Upper lobe of left lung (tissue), 6 donors: ENCODE measurements around the gene IMMP2L. TPM values are rescaled to one million over a fixed set of nuclear protein-coding genes. Genes with fewer than 3 reads are reported as not detected.
A peak's percentile ranks its signal among the peaks of the same experiment; 100 is the strongest.

Source experiments
- ATAC-seq, 2 donors: fragments of 200-7000 bp; cut with Tn5 transposase; one replicate each; pipeline ENCODE4 v1.9.1; 2022; ENCODE audit warnings: mild to moderate bottlenecking in 2 of 2, moderate library complexity in 2 of 2; ENCODE audit not compliant: low FRiP score in 2 of 2
- DNase-seq, 2 donors: peaks; one replicate each; pipeline ENCODE4 v3.0.0-alpha.2; 2019 to 2020
- H3K27ac ChIP-seq, 4 donors: fragments of 200-600 bp; sonication (generic); one replicate each; pipeline ENCODE4 v1.5.1; 2016 to 2019
- H3K27me3 ChIP-seq, 4 donors: fragments of 200-600 bp; sonication (generic); one replicate each; pipeline ENCODE4 v1.5.1; 2017 to 2019
- H3K36me3 ChIP-seq, 4 donors: fragments of 200-600 bp; sonication (generic); one replicate each; pipeline ENCODE4 v1.5.1; 2016 to 2019
- H3K4me1 ChIP-seq, 4 donors: fragments of 200-600 bp; sonication (generic); one replicate each; pipeline ENCODE4 v1.5.1; 2018 to 2019
- H3K4me3 ChIP-seq, 4 donors: fragments of 200-600 bp; sonication (generic); one replicate each; pipeline ENCODE4 v1.5.1; 2017 to 2019; ENCODE audit warnings: mild to moderate bottlenecking in 2 of 4, moderate library complexity in 1 of 4
- H3K9me3 ChIP-seq, 4 donors: fragments of 200-600 bp; sonication (generic); one replicate each; pipeline ENCODE4 v1.5.1; 2018 to 2019
- EP300 ChIP-seq, 4 donors: sonication (generic); formaldehyde crosslinking; IDR thresholded peaks; one replicate each; pipeline ENCODE4 v1.5.1; 2017; ENCODE audit warnings: antibody characterized with exemption in 4 of 4, control low read depth in 2 of 4
- POLR2A ChIP-seq, 4 donors: fragments of 450-650 bp; IDR thresholded peaks; one replicate each; pipeline ENCODE4 v1.5.1; 2016 to 2017; ENCODE audit warnings: antibody characterized with exemption in 4 of 4, mild to moderate bottlenecking in 2 of 4
- POLR2AphosphoS5 ChIP-seq, 2 donors: sonication (generic); formaldehyde crosslinking; IDR thresholded peaks; one replicate each; pipeline ENCODE4 v1.5.1; 2017; ENCODE audit warnings: antibody characterized with exemption in 2 of 2
- WGBS, 2 donors: methylation state at CpG; one replicate each; pipeline ENCODE4 v1.1.5; 2017 to 2018; 5-methylcytosine and 5-hydroxymethylcytosine counted together
- total RNA-seq, 6 donors: library from RNA; depleted of rRNA in 4 of 6; stranded (reverse); fragments of >200 nt in 4 of 6; gene quantifications; one replicate each; pipeline versions ENCODE4 v1.1.0 to v1.2.1, GENCODE V29; 2016 to 2021
- TF ChIP-seq, protein P1 (sequence below), 6 experiments: fragments of 450-650 bp in 4 of 6; fragments of 200-600 bp in 2 of 6; sonication (generic) in 2 of 6; IDR thresholded peaks; one replicate each; pipeline ENCODE4 v1.5.1; 2016 to 2019; ENCODE audit warnings: antibody characterized with exemption in 6 of 6
- donor health status: DM: no; HTN: no; CAD: no; lungs with moderate emphysema.
- donor health status: DM: no; HTN: yes; CAD: no; lungs with severe emphysema.

IMMP2L gene
- total RNA-seq, 6 donors from 2014 or later = 7.1 to 17.5 (median 11.3) TPM

DNA sequence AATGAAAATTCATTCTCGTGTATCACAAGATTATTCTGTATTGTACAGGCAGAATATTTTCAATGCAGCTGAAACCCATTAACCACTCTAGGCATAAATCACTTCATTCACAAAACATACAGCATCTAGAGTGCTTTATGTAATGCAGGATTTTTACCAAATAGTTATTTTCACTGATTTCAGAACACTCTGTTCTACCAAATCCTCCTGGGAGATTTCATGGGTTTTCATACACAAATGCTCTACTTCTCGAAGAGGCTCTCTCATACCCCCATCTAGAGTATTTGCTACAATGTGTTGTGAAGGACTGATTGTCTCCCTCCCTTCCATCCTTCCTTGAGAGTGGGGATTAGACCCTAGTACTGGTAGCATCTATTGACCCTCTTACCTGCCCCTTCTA lies 680.6 kb downstream of the IMMP2L start:
- DNase-seq (no peak), ATAC-seq (no peak)
- no peaks in the 10 kb centered on the region for H3K36me3 ChIP-seq
- no peak for TF ChIP-seq POLR2A (IDR thresholded peaks at IDR 0.05)
- TF ChIP-seq, protein P1, sequence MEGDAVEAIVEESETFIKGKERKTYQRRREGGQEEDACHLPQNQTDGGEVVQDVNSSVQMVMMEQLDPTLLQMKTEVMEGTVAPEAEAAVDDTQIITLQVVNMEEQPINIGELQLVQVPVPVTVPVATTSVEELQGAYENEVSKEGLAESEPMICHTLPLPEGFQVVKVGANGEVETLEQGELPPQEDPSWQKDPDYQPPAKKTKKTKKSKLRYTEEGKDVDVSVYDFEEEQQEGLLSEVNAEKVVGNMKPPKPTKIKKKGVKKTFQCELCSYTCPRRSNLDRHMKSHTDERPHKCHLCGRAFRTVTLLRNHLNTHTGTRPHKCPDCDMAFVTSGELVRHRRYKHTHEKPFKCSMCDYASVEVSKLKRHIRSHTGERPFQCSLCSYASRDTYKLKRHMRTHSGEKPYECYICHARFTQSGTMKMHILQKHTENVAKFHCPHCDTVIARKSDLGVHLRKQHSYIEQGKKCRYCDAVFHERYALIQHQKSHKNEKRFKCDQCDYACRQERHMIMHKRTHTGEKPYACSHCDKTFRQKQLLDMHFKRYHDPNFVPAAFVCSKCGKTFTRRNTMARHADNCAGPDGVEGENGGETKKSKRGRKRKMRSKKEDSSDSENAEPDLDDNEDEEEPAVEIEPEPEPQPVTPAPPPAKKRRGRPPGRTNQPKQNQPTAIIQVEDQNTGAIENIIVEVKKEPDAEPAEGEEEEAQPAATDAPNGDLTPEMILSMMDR (IDR thresholded peaks at IDR 0.05) = no peak
- TF ChIP-seq EP300 (IDR thresholded peaks at IDR 0.05) = no peak
- no peak for TF ChIP-seq POLR2AphosphoS5 (IDR thresholded peaks at IDR 0.05)
- H3K27me3 ChIP-seq = no peaks in the 10 kb centered on the region
- H3K9me3 ChIP-seq = no peaks in the 10 kb centered on the region
- WGBS, 2 donors = 87 to 94% methylated on average over 2 of the region's 2 CpGs
- H3K4me3 ChIP-seq = no peak overlapping the region
- H3K4me1 ChIP-seq = no peaks in the 10 kb centered on the region
- H3K27ac ChIP-seq = no peak overlapping the region

DNA sequence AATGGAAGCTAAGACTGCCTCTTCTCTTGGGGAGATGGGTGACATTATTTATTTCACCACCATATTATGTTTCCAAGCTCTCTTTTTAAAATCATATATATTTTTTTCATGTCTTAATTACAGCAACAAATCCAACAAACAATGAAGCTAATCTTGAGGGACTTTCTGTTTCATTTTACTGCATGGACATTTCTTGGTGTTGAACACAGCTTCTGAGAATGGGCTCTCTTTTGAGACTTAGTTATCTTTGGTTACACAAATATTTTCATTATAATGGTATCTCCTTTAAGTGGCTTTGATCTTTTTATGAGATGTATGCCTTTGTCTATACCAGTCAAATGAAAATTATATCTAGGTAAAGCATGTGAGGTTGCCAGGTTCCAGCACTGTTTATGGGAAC lies 681.3 kb downstream of the IMMP2L start:
- TF ChIP-seq POLR2AphosphoS5 (IDR thresholded peaks at IDR 0.05) = no peak
- TF ChIP-seq, protein P1 (IDR thresholded peaks at IDR 0.05) = no peak
- TF ChIP-seq POLR2A (IDR thresholded peaks at IDR 0.05) = no peak
- no peak for TF ChIP-seq EP300 (IDR thresholded peaks at IDR 0.05)
- Histone ChIP-seq H3K4me3 (no peak overlapping the region), H3K27me3 (no peaks in the 10 kb centered on the region), H3K27ac (no peak overlapping the region), H3K36me3 (no peaks in the 10 kb centered on the region), H3K4me1 (no peaks in the 10 kb centered on the region), H3K9me3 (no peaks in the 10 kb centered on the region)
- ATAC-seq (no peak), DNase-seq (no peak)

DNA sequence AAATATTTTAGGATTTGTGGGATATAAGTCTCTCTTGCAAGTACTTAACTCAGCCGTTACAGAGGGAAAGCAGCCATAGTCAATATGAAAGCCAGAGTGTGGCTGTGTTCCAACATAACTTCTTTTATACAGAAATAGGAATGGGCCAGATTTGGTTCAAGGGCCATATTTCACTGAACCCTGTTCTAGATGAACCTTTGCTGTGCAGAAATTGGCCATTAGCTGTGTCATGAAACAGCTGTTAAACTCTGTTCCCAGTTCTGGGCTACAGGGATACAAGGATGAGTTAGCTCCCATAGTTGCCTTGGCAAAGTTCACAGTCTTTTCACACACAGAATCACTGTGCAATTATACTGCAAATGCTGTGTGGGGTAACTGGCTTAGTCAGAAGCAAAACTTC lies 685.3 kb downstream of the IMMP2L start:
- Histone ChIP-seq H3K4me3 (no peak overlapping the region), H3K27ac (peak overlapping the region in 1 of 4 donors; percentile 15), H3K27me3 (no peaks in the 10 kb centered on the region), H3K36me3 (no peaks in the 10 kb centered on the region), H3K4me1 (no peaks in the 10 kb centered on the region), H3K9me3 (no peaks in the 10 kb centered on the region)
- ATAC-seq (no peak), DNase-seq (no peak)
- no peak for TF ChIP-seq EP300 (IDR thresholded peaks at IDR 0.05)
- no peak for TF ChIP-seq POLR2A (IDR thresholded peaks at IDR 0.05)
- TF ChIP-seq, protein P1 (IDR thresholded peaks at IDR 0.05) = no peak
- TF ChIP-seq POLR2AphosphoS5 (IDR thresholded peaks at IDR 0.05) = no peak
- 55 to 58% methylated on average over 1 of the region's 1 CpG for WGBS, 2 donors

DNA sequence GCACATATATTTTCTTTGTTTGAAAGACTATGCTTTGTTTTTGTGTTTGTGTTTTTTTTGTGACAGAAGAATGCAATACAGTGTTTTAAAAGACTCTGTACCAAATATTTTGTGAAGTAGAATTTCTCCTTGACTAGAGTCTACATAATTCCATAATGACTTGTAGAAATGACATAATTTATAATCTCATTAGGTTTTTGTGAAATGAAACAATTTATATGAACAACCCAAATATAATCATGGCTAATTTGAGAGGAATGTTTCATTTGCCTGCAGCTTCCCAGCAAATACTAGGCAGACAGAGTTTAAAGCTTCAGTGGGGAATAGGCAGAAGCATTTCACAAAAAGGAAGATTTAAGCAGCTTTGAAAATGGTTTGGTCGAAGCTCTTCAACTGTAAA lies 686.9 kb downstream of the IMMP2L start:
- Histone ChIP-seq H3K9me3 (no peaks in the 10 kb centered on the region), H3K4me1 (no peaks in the 10 kb centered on the region), H3K36me3 (no peaks in the 10 kb centered on the region), H3K4me3 (no peak overlapping the region), H3K27me3 (no peaks in the 10 kb centered on the region), H3K27ac (no peak overlapping the region)
- no peak for TF ChIP-seq POLR2AphosphoS5 (IDR thresholded peaks at IDR 0.05)
- TF ChIP-seq, protein P1 (IDR thresholded peaks at IDR 0.05) = no peak
- no peak for TF ChIP-seq EP300 (IDR thresholded peaks at IDR 0.05)
- TF ChIP-seq POLR2A (IDR thresholded peaks at IDR 0.05) = no peak
- WGBS, 2 donors = 88% methylated on average over 1 of the region's 1 CpG
- DNase-seq (no peak), ATAC-seq (no peak)

DNA sequence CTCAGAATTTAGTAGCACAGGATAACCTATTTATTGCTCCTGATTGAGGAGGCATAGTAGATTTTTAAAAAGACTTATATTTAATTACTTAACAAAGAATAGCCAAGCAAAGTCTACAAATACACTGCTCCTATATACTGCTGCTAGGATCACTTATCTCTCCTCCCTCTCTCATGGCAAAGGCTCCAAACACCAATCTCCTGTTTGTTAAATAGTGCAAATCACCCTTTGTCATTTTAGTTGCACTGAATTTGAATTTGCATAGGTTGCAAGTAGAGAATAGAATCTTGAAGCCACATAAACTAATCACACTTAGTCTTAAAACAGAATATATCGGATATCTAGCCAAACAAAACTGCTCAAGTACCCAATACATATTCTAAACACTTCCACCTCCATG lies 690.4 kb downstream of the IMMP2L start:
- DNase-seq = no peak
- Histone ChIP-seq H3K27ac (no peak overlapping the region), H3K4me3 (no peak overlapping the region), H3K27me3 (no peaks in the 10 kb centered on the region), H3K4me1 (peaks cover 0 to 6% (median 0%) of the 10 kb centered on the region in 4 donors), H3K9me3 (peaks cover 0 to 3% (median 0%) of the 10 kb centered on the region in 4 donors), H3K36me3 (no peaks in the 10 kb centered on the region)
- no peak for ATAC-seq
- 87 to 94% methylated on average over 1 of the region's 1 CpG for WGBS, 2 donors
- TF ChIP-seq, protein P1 (IDR thresholded peaks at IDR 0.05) = no peak
- no peak for TF ChIP-seq EP300 (IDR thresholded peaks at IDR 0.05)
- no peak for TF ChIP-seq POLR2AphosphoS5 (IDR thresholded peaks at IDR 0.05)
- no peak for TF ChIP-seq POLR2A (IDR thresholded peaks at IDR 0.05)
